ENCODE data around the gene ARAP1.

Gene ARAP1

DNA sequence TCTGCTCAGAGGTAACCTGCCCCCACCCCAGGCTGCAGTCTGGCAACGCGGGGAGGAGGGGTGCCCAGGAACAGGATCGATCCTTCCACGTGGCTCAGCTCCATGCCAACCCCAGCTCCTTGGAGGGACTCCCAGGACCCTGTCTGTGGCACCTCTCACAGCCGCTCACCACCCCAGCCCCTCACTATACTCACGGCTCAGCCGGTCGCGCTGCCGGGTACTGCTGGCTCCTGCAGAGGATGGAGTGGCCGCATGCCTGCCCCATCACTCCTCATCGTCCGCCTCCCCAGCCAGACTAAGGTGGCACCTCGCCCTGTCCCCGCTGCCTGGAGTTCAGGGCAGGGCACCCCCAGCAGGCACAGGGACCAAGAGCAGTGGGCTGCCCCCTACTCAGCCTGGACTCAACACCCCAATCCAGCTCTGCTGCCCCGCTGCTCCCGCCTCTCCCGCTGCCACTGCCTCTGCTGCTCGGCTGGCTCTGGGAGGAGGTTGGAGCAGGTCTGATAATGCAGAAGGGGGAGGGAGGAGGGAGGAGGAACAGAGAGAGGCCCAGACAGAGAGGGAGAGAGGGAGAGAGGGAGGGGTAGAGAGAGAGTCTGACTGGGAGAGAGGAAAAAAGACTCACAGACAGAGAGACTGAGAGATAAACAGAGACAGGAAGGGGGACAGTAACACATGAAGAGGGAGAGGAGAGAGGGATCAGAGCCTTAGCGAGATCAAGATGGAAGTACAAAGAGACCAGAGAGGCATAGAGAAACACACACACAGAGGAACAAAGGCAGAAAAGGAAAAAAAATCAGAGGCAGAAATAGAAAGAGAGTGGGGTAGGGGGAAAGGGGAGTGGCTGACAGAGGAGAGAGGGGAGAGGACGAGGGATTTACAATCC is 78.0 kb downstream of the ARAP1 start, which contains the start of gene PDE2A:
Gene PDE2A (minus strand): TSS at position 480 of the 886 bp plus-strand sequence. CDS start 215 bp downstream, at position 265.
- no peak for DNase-seq (ENCODE audit: low read depth, low spot score)
- CTCF ChIA-PET, result interaction anchor here (1.2 to 5.9 kb wide), 4 partner anchors 9 to 203 kb away, joined by 3 to 60 read pairs (median 10); no protein-coding TSS in a partner anchor
- POLR2A ChIA-PET, result no interaction called here
- TF ChIP-seq CTCF (IDR thresholded peaks at IDR 0.05; ENCODE audit: insufficient read depth, low read length, missing control alignments), result no peak
- no peak within 1 kb of the TSS for H3K4me3 ChIP-seq (ENCODE audit: low read depth, low read length)

- POLR2A ChIA-PET, result no interaction called here
- CTCF ChIA-PET, result interaction anchor here (1.2 to 5.9 kb wide), 3 partner anchors 10 to 202 kb away, joined by 3 to 60 read pairs (median 6); no protein-coding TSS in a partner anchor
- no peak for DNase-seq (ENCODE audit: low read depth, low spot score)
- H3K4me3 ChIP-seq (ENCODE audit: low read depth, low read length), result no peak overlapping the region
- no peak for TF ChIP-seq CTCF (IDR thresholded peaks at IDR 0.05; ENCODE audit: insufficient read depth, low read length, missing control alignments)
These were observed 78.8 kb downstream of the ARAP1 start for GRCh38 chr11:72673284-72673942.

DNA sequence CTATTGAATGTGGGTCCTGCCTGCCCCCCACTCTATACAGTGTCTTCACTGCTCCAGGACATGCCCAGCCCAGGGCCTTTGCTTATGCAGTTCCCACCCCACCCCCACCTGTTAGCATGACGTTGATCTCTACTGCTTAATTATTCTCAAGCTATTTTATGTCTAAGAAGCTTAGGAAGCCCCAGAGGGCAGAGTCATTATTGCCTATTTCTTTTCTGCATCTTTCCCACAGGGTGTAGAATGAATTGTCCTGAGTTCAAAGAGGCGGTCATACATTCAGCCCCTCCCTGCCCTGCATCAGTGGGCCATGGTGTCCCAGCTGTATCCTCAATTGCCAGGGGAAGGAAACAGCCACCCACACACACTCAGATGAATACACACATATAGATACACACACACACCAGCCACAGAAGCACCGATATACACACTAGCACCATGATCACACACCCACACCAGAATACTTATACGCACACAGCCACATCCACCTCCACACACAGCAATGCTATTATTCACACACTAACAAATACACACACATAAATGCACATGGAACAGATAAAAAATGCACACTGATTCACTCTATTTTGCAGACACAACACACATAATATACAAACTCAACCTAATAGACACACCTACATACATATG is 79.5 kb downstream of the ARAP1 start:
- no peak for DNase-seq (ENCODE audit: low read depth, low spot score)
- TF ChIP-seq CTCF (IDR thresholded peaks at IDR 0.05; ENCODE audit: insufficient read depth, low read length, missing control alignments), result no peak
- CTCF ChIA-PET, result interaction anchor here (5.9 kb wide), 1 partner anchor 11 kb away, joined by 60 read pairs; no protein-coding TSS in a partner anchor
- no peak overlapping the region for H3K4me3 ChIP-seq (ENCODE audit: low read depth, low read length)
- POLR2A ChIA-PET, result no interaction called here

GRCh38 chr11:72671152-72672099 is 80.8 kb downstream of the ARAP1 start:
- no peak for DNase-seq (ENCODE audit: low read depth, low spot score)
- ChIA-PET POLR2A (no interaction called here), CTCF (interaction anchor here (0.9 to 5.9 kb wide), 3 partner anchors 12 to 28 kb away, joined by 3 to 60 read pairs (median 3); no protein-coding TSS in a partner anchor)
- no peak overlapping the region for H3K4me3 ChIP-seq (ENCODE audit: low read depth, low read length)
- no peak for TF ChIP-seq CTCF (IDR thresholded peaks at IDR 0.05; ENCODE audit: insufficient read depth, low read length, missing control alignments)

- TF ChIP-seq CTCF (IDR thresholded peaks at IDR 0.05; ENCODE audit: insufficient read depth, low read length, missing control alignments), result no peak
- POLR2A ChIA-PET, result no interaction called here
- no peak for DNase-seq (ENCODE audit: low read depth, low spot score)
- H3K4me3 ChIP-seq (ENCODE audit: low read depth, low read length), result no peak overlapping the region
- CTCF ChIA-PET, result interaction anchor here (1.1 to 3.4 kb wide), 3 partner anchors 8 to 30 kb away, joined by 3 to 30 read pairs (median 7); no protein-coding TSS in a partner anchor
These were observed 82.2 kb downstream of the ARAP1 start for GRCh38 chr11:72670041-72670440.

Data from AG04449 (cell line).